Measurements from ENCODE around the gene ETS1. TPM values are rescaled to one million over a fixed set of nuclear protein-coding genes. Genes with fewer than 3 reads are reported as not detected.

The ETS1 gene
- total RNA-seq, 1 donor from 2014 or later: 0.54 TPM

DNA sequence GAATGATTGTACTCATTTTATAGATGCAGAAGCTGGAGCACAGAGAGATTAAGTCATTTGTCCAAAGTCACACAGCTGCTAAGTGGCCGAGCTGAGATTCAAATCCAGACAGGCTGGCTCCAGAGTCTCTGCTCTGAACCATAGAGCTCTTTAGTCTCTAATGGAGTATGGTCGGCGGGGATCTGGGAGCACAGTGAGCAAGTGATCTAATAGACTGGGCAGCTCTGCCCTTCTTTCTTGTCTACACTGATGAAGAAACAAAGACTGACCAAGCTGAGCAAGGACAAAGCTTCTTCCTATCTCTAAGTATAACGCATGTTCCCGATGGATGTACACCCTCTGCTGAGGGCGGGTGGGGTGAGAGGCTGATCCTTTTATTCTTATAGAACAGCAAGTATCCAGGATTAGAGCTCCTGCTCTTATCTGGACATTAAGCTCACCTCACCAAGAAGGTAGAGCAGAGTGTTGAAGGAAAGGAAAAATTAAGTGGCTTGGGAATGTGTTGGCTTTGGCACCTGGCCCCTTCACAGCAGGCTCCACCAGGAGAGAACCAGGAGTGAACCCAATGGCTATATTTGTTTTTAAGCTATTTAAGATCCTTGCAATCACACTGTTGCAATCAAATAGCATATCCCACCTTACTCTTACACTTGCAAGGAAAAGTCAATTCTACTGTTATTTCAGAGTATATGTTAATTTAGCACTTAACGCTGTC, 68.7 kb downstream of the ETS1 start:
- no peaks in the 10 kb centered on the region for H3K4me1 ChIP-seq
- no peaks in the 10 kb centered on the region for H3K36me3 ChIP-seq
- peaks cover 75% of the 10 kb centered on the region for H3K27me3 ChIP-seq
- no peak overlapping the region for H3K4me3 ChIP-seq
- no peak overlapping the region for H3K27ac ChIP-seq
- H3K4me2 ChIP-seq: no peak overlapping the region
- H3K4me3 Mint-ChIP-seq: no peak overlapping the region
- peaks cover 39% of the 10 kb centered on the region for H3K27me3 Mint-ChIP-seq (ENCODE audit: insufficient read depth, low read depth)
- peaks cover 8% of the 10 kb centered on the region for H4K20me1 ChIP-seq (ENCODE audit: low read depth)
- no peaks in the 10 kb centered on the region for H3K36me3 Mint-ChIP-seq
- TF ChIP-seq EZH2phosphoT487 (IDR thresholded peaks at IDR 0.05) (no peak), EZH2 (IDR thresholded peaks at IDR 0.05) (no peak)
- TF ChIP-seq, protein P1, sequence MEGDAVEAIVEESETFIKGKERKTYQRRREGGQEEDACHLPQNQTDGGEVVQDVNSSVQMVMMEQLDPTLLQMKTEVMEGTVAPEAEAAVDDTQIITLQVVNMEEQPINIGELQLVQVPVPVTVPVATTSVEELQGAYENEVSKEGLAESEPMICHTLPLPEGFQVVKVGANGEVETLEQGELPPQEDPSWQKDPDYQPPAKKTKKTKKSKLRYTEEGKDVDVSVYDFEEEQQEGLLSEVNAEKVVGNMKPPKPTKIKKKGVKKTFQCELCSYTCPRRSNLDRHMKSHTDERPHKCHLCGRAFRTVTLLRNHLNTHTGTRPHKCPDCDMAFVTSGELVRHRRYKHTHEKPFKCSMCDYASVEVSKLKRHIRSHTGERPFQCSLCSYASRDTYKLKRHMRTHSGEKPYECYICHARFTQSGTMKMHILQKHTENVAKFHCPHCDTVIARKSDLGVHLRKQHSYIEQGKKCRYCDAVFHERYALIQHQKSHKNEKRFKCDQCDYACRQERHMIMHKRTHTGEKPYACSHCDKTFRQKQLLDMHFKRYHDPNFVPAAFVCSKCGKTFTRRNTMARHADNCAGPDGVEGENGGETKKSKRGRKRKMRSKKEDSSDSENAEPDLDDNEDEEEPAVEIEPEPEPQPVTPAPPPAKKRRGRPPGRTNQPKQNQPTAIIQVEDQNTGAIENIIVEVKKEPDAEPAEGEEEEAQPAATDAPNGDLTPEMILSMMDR (IDR thresholded peaks at IDR 0.05): no peak
- no peak overlapping the region for H2AFZ ChIP-seq (replicated peaks)
- DNase-seq (ENCODE audit: low spot score): no peak
- no peaks in the 10 kb centered on the region for H3K9me3 ChIP-seq (ENCODE audit: low read depth)
- peaks cover 16% of the 10 kb centered on the region for H3K4me1 Mint-ChIP-seq
- H3K9me3 Mint-ChIP-seq: no peaks in the 10 kb centered on the region
- H3K27ac Mint-ChIP-seq: no peak overlapping the region
- no peak overlapping the region for H3K9ac ChIP-seq
- H3F3A ChIP-seq (ENCODE audit: low read depth): no peaks in the 10 kb centered on the region
- no peaks in the 10 kb centered on the region for H3K79me2 ChIP-seq (ENCODE audit: low read depth)

DNA sequence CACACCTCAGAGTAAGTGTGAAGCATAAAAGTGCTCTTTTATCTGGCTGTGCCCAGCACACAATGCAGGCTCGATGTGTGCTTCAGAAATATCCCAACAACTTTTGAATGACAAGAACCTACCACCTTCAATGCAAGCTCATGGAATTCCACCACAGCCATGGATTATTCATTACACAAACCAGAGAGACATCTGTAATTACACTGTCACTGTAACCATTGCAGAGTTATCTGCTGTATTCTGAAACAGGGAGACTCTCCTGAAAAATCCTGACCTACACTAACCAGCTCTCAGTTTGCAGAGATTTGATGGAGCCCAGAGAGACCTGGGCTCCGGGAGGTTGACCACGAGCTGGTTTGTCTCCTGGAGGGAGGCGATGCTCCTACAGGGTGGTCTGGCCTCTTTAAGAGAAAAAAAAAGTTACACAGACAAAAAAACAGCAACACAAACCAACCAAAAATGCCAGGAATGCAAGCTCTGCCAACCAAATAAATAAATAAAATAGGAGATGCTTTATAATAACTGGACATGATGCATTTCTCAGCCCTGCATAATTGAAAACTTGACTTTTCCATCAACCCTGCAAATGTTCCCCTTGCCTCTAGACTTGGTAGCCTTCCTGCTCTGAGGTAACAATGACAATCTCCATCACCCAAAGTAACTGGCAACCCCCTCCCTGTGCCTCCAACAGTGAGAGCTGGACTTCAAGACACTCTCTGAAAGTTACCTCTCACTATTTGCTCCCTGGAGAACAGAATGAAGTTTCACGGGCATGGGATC, 69.7 kb downstream of the ETS1 start:
- Mint-ChIP-seq H3K4me1 (peaks cover 12% of the 10 kb centered on the region), H3K27me3 (ENCODE audit: insufficient read depth, low read depth) (peaks cover 30% of the 10 kb centered on the region)

GRCh38 chr11:128516886-128517285, 70.5 kb downstream of the ETS1 start:
- Mint-ChIP-seq H3K9me3 (no peaks in the 10 kb centered on the region), H3K36me3 (no peaks in the 10 kb centered on the region), H3K27ac (no peak overlapping the region), H3K27me3 (ENCODE audit: insufficient read depth, low read depth) (peaks cover 29% of the 10 kb centered on the region), H3K4me3 (no peak overlapping the region), H3K4me1 (peaks cover 12% of the 10 kb centered on the region)
- TF ChIP-seq EZH2 (IDR thresholded peaks at IDR 0.05) (no peak), EZH2phosphoT487 (IDR thresholded peaks at IDR 0.05) (no peak)
- TF ChIP-seq, protein P1 (IDR thresholded peaks at IDR 0.05): no peak
- Histone ChIP-seq H3K9me3 (ENCODE audit: low read depth) (no peaks in the 10 kb centered on the region), H3K4me2 (no peak overlapping the region), H3K9ac (no peak overlapping the region), H3K27ac (no peak overlapping the region), H3K4me1 (no peaks in the 10 kb centered on the region), H2AFZ (replicated peaks) (no peak overlapping the region), H4K20me1 (ENCODE audit: low read depth) (peaks cover 4% of the 10 kb centered on the region), H3K79me2 (ENCODE audit: low read depth) (no peaks in the 10 kb centered on the region), H3K27me3 (peaks cover 59% of the 10 kb centered on the region), H3K36me3 (no peaks in the 10 kb centered on the region), H3F3A (ENCODE audit: low read depth) (no peaks in the 10 kb centered on the region), H3K4me3 (no peak overlapping the region)
- no peak for DNase-seq (ENCODE audit: low spot score)

More for the DNA sequence above, 69.7 kb downstream of the ETS1 start:
- Histone ChIP-seq H3K36me3 (no peaks in the 10 kb centered on the region), H3K27me3 (peaks cover 65% of the 10 kb centered on the region), H3K9me3 (ENCODE audit: low read depth) (no peaks in the 10 kb centered on the region), H3K4me2 (no peak overlapping the region), H4K20me1 (ENCODE audit: low read depth) (peaks cover 4% of the 10 kb centered on the region), H3F3A (ENCODE audit: low read depth) (no peaks in the 10 kb centered on the region), H3K4me3 (no peak overlapping the region), H3K9ac (no peak overlapping the region), H2AFZ (replicated peaks) (no peak overlapping the region), H3K79me2 (ENCODE audit: low read depth) (no peaks in the 10 kb centered on the region), H3K4me1 (no peaks in the 10 kb centered on the region), H3K27ac (no peak overlapping the region)
- DNase-seq (ENCODE audit: low spot score): no peak
- Mint-ChIP-seq H3K36me3 (no peaks in the 10 kb centered on the region), H3K4me3 (no peak overlapping the region), H3K27ac (no peak overlapping the region), H3K9me3 (no peaks in the 10 kb centered on the region)
- no peak for TF ChIP-seq EZH2phosphoT487 (IDR thresholded peaks at IDR 0.05)
- no peak for TF ChIP-seq EZH2 (IDR thresholded peaks at IDR 0.05)
- TF ChIP-seq, protein P1 (IDR thresholded peaks at IDR 0.05): no peak
